SHP77 (cell line): ENCODE data around the gene SANBR.
"Not testable (repeated sequence)": the region's sequence is repeated elsewhere in the genome, so short reads cannot be mapped to it uniquely, and the experiment has no call there.

Experiments used
- DNase-seq, 2 experiments: peaks; one replicate each; lab custom pipeline; 2025; lab: John Stamatoyannopoulos, UW

The SANBR gene

DNA sequence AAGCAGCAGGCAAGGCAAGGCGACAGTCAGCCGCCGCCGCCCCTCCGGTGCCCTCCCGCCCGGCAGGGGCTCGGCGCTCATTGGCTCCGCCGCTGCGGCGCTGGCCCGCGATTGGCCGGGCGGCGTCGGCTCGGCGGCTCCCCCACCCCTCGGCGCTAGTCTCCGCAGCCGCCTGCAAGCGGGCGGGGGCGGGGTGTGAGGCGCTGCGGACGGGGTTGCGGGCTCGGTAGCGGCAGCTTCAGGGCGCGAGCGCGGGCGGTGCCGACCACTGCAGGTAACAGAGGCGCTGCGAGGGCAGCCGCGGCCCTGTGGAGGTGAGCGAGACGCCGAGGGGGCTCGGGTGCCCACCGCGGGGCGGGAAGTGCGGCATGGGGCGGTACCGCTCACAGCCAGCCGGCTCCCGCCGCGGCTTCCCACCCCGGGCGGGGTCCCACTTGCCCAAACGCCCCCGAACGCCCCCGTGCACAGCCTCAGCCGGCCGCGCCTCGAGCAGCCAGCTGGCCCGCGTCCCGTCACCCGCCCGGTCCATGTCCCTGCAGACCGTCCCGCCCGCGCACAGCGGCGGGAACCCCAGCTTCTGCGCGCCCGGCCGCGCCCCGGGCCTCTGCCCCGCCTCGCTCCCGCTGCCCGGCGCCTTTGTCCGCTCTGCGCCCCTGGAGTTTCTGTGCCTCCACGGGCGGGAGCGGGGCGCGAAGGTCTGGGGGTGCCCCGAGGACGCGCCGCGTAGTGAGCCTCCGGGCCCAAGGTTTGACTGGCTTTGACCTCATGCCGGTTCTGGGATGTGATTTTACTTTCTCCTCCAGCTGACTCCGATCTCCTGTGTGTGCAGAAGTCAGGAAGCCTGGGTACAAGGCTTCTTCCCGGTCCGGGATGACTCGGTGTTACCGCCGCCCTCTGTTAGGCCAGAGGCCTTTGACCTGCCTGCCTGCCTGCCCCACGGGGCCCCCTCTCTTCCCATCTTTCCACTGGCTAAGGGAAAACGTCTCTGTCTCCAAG, at the start of gene SANBR:
TSS of gene SANBR (plus strand) at position 158 of the 996 bp plus-strand sequence. CDS start 4,480 bp downstream, outside the sequence.
- DNase-seq: peak; percentile 96 to 97

DNA sequence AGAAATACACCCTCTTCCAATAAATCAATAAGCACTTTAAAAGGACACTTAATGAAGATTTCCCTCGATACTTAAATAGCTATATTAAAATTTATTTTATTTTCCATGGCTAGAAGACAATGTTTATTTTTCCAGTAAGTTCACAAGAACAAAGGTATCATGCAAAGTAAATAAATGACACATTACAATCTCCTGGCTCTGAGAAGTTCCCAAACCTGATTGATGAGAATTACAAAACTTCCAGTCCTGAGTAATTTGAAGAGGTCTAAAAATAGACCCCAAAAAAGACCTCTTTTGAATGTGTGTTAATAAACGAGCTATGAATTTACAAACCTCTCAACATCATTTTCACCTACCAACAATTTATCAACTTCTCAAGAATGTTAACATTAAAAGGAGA, 49.7 kb upstream of the SANBR start:
- DNase-seq: no peak

DNA sequence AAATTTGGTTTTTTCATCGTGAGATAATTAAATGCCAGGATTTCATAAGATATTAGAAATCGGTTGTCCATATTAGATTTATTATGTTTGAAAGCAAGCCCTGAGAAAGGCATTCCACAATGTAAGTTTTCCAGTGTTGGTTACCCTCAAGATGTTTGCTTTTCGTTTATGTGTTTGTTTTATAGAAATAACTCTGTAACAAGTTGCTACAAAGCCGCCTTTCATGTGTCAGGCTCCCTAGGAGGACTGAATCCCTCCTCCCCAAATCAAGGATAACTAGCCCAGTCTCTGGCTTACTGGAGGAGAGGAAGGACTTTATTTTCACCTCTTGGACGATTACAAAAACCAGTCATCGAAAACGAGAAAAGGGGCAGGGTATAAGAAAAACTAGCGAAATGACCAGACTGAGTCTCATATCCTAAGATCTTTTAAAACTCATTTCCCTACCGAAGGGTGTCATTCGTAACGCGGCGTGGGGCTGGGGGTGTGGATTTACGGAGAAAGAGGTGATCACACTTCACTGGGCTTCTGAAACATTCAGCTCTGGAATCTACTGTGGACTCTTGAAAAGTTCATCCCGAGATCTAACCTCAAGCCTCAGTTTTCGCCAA, 49.2 kb upstream of the SANBR start:
- DNase-seq: no peak

DNA sequence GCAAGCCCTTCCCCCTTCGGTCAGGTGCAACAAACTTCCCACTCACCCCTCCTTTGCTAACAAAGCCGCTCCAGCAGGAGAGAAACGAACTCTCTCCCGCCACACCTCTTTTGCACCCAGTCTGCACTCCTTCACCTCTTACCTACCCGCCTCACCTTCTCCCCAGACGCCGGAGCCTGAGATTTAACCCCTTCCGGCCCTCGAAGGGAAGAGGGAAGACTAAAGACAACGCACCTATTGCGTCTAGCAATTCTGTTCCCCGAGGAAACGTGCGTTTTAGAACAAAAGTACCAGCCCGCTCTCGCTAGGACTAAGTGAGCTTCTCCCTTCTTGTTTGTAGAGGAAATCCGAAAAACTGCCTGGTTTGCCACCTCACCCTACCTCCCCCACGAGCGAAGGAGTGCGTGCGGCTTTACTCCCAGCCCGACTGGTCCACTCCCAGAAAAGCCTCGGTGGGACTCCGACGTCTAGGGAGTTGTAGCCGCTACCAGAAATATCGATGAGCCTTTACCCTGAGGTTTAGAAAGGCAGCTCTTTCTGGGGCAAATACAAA, 48.6 kb upstream of the SANBR start:
- peak; percentile 89 to 91 for DNase-seq

DNA sequence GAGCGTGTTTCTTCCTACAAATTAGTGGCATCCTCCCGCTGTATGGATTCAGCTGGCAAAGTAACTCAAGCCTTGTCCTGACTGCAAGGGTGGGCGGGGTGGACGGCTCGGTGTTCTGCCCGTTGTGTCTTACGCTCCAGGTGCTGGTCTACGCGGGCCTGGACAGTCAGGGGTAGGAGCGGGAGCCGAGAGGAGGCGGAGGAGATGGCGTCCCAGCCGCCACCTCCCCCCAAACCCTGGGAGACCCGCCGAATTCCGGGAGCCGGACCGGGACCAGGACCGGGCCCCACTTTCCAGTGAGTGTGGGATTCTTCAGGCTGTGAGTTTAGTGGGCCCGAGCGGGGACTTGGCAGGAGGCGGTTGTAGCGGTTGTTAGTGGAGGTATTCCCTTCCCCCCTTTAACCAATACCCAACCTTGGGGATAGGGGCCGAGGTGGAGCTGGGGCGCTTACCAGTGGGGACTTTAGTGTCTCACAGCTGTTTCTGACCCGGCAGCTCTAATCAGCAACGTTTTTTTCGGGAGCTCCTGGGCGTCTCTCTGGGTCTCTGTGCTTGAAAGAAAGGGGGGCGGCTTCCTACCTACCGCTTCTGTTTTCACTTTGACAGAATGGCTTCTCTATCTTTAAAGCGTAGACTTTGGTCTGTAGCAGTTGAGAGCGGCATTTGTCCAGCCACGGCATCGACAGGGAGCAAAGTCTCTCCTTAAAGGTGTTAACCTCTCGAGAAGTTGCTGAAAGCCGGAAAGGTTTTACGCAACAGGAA, 47.9 kb upstream of the SANBR start, which contains the start of the genes PEX13 and PUS10:
TSS of gene PEX13 (plus strand) at position 165 of the 762 bp plus-strand sequence. CDS start at position 205, 40 bp downstream.
TSS of gene PUS10 (minus strand) at position 700 of the 762 bp plus-strand sequence. CDS start 6,365 bp downstream, outside the sequence.
- peak; percentile 89 to 94 for DNase-seq

DNA sequence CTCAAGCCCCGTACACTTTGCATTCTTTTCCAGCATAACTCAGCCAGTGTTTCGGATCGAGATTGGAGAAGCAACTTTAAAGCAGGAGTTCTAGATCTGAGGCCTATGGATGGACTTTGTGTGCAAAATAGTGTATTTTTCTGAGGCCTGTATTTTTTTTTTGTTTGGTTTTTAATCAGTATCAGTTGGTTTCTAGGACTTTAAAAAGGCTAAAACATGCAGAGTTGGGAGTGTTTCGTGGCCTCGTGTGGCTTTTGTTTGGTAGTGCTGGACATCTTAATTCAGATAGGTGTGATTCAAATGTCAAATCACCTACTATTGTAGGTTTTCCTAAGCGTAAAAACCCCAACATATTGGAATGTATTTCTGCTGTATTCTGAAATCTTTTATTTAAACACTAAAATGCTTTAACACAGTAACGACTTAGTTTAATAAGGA, 47.3 kb upstream of the SANBR start:
- DNase-seq: peak; percentile 33 to 41

DNA sequence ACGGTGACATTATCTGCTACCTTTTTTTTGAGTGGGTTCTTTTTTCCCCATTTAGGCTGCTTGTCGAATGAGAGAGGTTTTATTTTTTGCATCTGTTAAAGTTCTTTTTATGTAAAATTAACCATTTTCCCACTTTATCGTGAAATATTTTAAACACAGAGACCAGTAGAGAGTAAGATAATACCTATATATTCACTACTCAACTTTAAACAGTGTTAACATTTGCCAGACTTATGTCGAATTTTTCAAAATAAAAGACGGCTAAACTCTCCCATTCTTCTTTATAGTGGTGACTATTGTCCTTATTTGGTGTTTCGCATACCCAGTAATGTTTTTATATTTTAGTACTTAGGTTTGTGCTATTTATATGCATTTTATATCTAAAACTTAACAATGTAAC, 46.9 kb upstream of the SANBR start:
- DNase-seq: no peak

DNA sequence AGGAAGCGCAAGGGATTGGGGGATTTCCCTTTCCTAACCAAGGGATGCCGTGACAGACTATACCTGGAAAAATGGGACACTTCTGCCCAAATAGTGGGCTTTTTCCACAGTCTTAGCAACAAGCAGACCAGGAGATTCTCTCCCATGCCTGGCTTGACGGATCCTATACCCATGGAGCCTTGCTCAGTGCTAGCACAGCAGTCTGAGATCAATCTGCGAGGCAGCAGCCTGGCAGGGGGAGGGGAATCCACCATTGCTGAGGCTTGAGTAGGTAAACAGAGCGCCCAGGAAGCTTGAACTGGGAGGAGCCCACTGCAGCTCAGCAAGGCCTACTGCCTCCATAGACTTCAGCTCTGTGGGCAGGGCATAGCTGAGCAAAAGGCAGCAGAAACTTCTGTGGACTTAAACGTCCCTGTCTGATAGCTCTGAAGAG, 44.4 kb upstream of the SANBR start:
- DNase-seq: no peak

DNA sequence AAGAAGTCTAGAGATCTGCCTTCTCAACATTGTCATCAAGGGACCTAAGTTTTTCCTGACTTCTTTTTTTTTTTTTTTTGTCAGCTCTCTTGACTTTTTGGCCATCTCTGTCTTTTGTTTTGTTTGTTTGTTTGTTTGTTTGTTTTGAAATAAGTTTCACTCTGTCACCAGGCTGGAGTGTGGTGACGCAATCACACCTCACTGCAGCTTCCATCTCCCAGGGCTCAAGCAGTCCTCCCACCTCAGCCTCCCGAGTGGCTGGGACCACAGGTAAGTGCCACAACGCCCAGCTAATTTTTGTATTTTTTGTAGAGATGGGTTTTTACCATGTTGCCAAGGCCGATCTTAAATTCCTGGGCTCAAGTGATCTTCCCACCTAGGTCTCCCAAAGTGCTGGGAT, 42.0 kb upstream of the SANBR start:
- DNase-seq: no peak

DNA sequence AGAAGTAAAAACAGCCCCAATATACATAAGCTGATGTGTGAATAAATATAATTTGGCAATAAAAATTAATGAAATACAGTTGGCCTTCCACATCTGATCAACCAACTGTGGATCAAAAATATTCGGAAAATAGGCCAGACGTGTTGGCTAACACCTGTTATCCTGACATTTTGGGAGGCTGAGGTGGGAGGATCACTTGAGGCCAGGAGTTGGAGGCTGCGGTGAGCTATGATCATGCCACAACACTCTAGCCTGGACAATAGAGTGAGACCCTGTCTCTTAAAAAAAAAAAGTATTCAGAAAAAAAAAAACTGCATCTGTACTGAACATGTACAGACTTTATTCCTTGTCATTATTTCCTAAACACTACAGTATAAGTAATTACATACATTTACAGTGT, 36.1 kb upstream of the SANBR start:
- no peak for DNase-seq

DNA sequence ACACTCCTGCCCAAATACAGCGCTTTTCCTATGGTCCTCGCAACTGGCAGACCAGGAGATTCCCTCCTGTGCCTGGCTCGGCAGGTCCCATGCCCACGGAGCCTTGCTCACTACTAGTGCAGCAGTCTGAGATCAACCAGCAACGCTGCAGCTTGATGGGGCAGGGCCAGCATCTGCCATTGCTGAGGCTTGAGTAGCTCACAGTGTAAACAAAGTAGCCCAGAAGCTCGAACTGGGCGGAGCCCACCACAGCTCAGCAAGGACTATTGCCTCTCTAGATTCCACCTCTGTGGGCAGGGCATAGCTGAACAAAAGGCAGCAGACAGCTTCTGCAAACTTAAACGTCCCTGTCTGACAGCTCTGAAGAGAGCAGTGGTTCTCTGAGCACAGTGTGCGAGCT, 31.1 kb upstream of the SANBR start:
- not testable (repeated sequence) for DNase-seq

DNA sequence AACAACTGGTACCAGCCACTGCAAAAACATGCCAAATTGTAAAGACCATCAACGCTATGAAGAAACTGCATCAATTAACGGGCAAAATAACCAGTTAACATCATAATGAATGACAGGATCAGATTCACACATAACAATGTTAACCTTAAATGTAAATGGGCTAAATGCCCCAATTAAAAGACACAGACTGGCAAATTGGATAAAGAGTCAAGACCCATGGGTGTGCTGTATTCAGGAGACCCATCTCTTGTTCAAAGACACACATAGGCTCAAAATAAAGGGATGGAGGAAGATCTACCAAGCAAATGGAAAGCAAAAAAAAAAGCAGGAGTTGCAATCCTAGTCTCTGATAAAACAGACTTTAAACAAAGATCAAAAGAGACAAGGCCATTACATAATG, 29.0 kb upstream of the SANBR start:
- DNase-seq: not testable (repeated sequence)

DNA sequence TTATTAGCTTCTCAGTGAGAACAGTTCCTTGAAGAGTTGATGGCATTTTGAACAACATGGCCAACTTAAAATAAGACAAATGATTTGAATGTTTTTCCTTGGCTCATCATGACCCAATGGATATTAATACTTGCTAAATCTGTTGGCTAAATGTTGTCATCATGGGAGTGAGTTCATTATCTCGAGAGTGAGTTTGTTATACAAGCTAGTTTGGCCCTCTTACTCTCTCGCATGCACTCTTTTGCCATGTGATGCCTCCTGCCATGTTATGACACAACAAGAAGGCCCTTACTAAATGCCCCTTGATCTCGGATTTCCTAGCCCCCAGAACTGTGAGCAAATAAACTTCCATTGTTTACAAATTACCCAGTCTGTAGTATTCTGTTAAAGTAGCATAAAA, 22.9 kb upstream of the SANBR start:
- DNase-seq: no peak

DNA sequence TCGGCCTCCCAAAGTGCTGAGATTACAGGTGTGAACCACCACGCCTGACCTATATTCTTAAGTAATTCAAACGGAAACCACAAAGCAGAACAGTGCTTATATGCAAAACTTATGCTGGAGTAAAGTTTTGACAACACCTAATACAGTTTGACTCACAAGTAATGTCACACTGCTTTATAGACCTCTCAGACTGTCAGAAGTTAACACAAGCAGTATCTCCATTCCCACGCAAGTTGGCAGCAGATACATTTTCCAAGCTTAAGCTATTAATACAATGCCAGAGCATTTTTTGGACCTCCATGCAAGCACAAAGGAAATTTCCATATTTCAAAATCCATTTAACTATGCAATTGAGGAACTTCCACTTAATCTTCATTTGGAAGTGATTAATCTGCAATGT, 21.0 kb upstream of the SANBR start:
- DNase-seq: no peak

DNA sequence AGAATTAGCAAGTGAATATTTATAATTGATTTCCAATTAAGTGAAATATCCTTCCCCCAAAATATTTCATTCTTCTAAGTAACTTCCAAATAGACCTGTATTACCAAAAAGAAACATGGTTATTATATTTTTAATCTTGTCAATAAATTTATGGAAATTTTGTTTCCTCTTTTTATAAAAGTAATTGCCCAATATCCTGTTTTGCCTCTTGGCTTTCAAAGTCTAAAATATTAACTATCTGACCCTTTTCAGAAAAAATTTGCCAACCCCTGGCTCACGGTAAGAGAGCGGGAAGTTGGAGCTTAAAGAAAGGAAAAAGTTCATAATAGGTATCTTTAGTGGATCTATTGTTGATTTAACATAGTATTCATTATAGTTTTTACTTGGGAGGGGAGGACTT, 20.4 kb upstream of the SANBR start:
- no peak for DNase-seq

DNA sequence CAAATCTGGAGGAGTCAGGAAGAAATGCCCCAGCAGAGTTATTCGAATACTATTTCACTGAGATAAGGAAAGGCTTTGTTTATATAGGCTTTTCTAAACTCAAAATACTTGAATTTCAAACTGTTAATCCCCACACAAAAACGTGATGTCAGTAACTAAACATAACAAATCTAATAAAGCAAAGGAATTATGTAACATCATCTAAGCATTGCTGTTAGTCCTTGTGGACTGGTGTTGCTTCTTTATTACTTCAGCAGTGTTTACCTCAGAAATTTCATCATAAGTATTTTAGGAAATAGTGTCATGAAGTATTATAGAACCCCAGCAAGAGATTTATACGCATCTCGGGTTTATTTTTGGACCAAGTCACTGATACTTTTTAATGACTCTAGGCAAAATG, 19.7 kb upstream of the SANBR start:
- no peak for DNase-seq

DNA sequence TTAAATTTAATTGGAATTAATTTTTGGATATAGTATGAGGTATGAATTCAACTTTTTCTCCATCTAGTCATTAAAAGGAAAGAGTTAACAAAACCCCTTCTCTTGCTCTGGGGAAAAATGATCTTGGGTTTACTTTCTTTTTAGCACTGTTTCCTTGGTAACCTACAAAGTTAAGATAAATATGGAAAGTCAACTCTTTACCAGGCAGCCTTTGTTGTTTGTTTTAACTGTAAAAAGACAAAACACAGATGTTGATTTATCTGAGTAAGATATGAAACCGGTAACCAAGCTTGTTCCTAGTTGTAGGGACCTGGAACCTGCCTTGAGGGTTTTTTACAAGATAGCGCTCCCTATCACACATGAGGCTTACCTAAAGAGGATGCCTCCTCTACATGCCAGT, 10.1 kb upstream of the SANBR start:
- no peak for DNase-seq

DNA sequence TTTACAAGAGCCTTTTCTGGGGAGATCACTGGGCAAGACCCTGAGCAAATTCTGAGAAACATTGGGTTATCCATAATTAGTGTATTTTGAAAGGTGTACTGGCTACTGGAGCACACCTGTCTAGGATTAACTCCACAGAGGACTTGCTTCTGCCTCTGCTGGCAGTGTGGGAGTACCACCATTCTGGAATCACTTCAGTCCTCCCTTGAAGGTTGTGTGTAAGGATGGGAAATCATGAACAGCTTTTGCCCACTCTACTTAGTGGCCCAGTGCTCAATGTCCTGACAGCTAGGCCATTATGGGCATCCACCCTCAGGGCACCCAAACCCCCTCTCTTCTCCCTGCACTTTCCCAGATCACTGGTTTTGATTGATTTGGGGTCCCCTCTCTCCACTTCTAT, 8.1 kb upstream of the SANBR start:
- no peak for DNase-seq

DNA sequence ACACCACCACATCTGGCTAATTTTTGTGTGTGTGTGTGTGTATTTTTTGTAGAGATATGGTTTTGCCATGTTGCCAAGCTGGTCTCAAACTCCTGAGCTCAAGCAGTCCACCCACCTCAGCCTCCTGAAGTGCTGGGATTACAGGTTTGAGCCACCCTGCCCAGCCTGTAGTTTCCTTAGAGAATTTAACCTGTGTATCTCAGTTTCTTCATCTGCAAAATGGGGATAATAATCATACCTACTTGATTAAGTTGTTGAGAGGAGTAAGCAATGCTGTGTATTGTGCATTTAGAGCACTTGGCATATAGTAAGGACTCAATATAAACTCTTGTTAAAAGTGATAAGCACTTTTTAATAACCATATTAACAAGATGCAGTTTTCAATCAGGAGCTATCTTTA, 6.3 kb upstream of the SANBR start:
- no peak for DNase-seq

DNA sequence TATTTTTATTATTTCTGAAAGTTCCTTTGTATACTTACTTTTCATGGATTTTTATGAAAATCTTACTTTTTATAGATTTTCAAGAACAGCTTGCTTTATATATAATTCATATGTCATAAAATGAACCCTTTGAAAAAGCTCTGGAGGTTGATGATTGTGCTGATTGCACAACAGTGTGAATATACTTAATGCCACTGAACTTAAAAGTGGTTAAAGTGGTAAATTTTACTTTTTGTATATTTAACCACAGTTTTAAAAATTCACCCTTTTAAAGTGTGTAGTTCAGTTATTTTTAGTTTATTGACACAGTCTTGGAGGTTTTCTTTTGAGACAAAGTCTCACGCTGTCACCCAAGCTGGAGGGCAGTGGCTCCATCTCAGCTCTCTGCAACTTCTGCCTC, 8.4 kb downstream of the SANBR start:
- DNase-seq: no peak

DNA sequence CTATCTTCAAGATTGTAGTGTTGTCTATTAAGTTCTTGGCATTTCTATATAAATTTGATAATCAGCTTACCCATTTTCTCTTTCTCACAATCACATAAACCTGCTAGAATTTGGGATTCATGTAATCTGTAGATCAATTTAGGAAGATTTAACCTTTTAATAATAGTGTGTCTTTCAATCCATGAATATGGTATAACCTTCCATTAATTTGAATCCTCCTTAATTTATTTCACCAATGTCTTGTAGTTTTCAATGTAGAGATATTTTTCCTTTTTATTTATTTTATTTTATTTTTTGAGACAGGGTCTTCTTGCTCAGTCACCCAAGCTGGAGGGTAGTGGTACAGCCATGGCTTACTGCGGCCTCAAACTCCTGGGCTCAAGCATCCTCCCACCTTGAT, 20.2 kb downstream of the SANBR start:
- DNase-seq: no peak

DNA sequence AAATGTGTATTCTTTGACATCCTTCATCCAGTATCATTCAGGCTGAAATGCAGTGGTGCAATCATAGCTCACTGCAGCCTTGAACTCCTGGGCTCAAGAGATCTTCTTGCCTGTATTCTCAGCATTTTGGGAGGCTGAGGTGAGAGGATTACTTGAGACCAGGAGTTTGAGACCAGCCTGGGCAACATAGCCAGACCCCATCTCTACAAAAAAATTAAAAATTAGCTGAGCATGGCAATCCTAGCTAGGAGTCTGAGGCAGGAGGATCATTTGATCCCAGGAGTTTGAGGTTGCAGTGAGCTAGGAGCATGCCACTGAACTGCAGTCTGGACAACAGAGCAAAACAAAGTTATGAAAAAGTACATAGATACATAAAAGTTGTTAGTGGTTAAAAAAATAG, 24.1 kb downstream of the SANBR start:
- no peak for DNase-seq
